Measurements from ENCODE around the gene RER1.
A peak's percentile ranks its signal among the peaks of the same experiment; 100 is the strongest.

RER1 gene

DNA sequence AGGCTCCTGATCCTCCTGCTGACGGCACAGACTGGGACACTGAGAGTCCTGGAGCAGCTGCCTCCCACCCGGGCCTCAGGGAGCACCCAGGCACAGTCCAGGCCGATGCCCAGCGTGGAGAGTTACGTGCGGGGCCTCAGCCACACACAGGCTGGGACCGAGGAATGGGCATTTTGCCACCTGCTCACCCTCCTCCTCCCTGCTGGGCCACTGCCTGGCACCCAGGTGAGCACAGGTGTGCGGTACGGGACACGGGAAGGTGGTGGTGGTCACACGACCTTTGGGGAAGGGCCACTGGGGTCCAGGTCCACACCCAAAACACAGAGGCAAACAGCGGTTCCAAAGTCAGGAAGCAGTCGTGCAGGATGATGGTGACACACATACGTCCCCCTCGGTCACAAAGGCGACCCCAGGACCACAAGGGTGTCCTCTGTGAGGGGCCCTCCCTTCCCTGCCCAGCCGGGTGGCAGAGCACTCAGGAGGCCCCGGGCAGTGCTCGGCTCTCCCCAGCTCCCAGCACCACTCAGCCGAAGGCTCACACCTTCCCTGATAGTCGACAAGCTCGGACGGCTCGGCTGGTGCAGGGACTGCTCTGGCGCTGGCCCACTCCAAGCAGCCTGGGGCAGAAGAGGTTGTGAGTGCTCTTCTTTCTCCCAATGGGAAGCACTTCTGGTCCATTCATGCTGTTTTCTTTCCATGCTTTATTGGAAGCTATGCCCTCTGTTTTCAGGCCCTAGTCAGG lies 14.5 kb upstream of the RER1 start:
- no peak for DNase-seq

DNA sequence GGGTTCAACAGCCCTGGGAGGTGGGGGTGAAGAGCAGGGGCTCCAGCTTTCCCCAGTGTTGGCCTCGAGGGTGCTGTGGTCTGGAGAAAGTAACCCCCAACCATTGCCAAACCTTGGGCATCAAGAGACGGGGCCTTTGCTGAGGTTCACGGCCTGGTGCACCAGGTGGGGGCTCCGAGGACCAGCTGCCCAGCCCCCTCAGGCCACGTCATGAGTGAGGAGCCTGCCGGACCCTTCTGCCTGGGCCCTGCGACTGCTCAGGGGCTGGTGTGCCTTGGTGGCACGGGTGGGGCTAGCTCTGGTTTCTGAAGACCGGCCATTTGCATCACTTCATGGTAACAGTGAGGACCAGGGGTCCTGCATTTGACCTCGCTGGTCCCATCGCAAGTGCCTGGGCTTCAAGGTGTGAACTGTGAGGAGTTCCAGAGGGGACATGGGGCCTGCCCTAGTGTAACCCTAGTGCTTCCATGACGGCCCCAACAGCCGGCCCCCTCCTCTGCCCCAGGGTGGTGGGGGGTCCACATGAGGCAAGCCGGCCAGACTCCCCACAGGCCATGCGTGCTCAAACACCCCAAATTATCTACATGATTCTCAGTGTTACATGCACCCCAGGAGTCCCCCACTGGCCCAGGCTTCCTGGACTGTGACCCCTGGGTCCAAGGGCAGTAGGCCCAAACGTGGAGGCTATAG lies 13.7 kb upstream of the RER1 start:
- no peak for DNase-seq

DNA sequence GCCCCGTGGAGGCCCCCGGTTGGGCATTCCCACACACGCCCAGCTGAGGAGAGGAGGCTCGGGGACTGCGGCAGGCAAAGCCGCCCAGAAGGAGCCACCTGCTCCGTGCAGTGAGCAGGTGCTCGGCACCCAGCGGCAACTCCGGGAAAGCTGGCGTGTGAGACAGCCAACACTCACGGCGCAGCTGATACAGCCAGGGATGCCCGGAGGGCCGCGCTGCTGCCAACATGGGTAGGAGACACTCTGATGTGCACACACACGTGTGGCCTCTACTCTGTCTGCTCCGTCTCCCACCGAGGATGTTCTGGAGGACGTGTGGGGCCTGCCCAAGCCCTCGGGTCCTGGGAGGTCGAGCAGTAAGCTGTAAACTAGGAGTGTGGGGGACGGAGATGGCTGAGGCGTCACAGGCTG lies 13.2 kb upstream of the RER1 start:
- DNase-seq: no peak

DNA sequence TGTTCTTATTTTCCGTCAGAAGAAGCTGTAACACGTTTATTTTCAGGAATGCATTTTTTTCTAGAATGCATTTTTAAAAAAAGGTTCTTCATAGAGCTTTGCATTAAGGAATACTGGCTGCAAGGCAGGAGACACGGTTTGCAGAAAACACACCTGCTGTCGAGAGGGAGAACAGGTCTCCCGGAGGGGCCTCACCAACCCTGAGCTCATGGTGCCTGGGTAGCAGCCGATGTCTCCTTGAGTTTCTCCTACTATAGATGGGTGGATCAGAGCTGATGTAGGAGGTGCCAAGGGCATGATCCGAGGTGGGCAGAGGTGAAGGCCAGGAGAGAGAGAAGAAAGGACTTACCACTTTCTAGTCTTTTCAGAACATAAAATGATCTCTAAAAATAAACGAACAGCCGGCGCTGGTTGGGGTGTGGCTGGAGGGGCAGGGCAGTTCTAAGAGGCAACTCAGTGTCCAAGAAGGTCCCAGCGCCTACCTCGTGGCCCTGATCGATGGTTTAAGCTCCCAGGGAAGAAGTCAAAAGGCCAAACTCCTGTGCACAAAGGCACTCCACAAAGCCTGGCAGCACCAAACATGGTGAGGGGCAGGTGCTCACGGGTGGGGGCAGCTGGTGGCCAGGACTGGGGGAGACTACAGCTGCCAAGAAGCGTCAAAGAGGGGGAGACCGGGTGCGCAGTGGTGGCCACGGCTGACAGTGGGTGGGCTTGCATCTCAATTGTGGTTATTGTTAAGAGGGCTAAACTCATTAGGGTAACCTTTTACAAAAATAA lies 12.5 kb upstream of the RER1 start:
- no peak for DNase-seq

DNA sequence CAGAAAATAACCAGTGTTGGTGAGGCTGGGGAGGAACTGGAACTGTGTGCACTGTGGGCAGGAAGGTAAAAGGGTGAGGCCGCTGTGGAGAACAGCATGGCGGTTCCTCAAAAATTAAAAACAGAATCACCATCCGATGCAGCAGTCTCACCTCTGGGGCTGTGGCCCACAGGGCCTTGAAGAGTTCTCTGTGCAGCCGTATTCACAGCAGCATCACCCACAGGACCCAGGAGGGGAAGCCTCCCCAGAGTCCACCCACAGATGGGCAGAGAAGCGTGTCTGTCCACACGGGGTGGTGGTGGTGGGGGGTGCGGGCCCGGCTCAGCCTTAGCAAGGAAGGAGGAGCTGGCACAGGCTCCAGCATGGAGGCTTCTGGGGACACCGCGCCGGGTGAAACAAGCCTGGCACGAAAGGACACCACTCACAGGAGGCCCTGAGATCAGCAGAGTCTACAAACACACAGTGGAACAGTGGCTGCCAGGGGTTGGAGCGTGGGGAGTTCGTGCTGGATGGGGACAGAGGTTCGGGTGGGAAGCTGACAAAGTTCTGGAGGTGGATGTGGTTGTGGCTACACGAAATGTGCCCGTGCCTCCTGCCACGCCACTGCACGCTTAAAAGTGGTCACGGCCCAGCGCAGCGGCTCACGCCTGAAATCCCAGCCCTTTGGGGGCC lies 11.8 kb upstream of the RER1 start:
- no peak for DNase-seq

DNA sequence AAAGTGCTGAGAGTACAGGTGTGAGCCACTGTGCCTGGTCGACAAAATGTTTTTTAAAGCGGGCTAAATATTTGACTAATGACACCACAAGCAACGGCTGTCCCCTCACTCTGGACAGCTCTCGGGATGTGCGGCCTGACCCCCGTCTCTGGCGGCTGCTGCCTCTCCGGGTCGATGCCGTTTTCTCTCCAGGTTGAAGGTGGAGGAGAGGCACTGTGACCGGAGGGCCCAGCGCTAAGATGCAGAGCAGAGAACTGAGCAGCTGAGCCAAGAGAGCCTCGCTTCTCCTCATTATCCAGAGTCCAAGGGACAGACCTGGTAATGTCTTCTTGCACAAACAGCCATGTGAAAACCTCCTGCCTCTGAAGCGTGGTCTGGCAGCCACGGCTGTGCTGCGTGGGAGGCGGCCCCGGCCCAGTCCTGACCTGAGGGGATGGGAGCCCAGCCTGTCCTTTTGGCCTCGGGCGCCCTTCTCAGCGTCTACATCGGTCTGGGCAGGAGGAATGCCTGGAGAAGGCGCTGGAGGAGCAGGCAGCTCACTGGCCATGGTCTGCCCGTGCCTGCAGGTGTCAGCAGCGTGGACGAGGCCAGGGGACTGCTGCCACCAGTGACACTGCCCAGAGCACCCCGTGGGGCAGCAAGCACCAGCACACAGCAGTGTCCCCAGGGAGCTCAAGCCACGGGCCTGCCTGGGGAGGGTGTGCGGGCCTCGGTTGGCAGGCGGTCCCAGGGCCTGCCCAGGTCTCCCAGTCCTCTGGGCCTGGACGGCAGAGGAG lies 10.6 kb upstream of the RER1 start:
- no peak for DNase-seq

DNA sequence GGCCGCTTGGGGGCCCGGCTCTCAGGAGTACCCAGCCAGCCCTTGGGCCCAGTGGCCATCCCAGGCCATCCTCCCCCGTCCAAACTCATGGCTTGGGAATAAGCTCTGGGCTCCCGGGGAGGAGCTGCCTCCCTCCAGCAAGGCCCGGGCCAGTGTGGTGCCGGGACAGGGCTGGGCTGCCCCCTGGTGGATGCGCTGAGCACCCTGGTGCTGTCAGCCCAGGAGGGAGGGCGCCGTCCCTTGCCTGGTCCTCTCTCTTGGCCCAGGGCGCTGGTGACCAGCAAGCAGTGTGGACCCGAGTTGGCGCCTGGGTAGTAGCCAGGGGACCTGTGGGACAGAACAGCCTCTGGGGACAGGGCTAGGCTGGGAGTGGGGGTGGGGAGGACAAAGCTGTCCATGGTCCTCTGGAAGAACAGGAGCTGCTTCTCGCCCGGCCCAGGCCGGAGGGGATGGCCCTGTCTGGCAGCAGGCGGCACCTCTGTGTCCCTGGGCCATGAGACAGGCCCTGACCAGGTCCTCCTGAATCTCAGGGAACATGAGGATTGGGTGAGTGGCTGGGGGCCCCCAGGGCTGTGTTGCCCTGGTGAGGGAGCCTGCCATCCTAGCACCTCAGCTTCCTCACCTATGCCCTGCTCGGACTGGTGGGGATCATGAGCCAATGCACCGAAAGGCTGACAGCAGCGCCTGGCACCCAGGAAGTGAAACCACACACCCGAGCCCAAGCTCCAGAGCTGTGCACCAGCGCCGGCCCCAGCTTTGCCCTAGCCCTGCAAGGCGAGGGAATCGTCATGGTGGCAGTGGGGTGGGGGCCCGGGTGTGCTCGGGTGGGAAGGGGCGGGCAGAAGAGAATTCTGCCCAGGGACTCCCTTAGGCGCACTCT lies 9.7 kb upstream of the RER1 start:
- peak; percentile 77 for DNase-seq

DNA sequence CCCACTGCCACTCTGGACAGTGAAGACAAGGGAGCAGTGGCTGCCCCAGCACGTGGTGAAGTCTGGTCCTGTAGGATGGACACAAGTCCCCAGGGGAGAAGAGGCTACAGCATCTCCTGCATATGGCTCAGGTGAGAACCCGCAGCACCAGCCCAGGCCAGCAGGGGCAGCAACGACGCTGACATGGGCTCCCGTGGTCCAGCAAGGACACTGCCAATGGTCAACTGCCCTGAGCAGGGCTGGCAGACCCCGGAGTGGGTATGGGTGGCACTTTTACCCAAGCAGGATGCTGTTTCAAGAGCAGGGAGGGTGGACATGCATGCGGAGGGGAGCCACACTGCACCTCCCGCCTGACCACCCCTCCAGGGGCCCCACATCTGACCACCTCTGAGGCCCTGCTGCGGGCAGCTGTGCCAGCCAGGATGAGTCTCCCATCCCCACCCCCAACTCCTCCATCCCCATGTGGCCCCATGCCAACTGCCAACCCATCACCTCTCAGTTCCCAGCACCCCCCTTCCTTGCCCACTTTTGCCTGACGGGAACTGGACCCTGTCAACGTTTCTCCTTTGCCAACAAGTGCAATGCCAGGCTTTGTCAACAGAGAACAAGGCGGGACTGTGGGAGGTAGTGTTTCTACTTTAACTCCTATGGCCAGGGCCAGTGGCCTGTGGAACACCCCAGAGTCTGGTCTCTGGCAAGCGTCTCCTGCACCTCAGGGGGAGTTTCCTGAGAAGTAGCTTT lies 8.8 kb upstream of the RER1 start:
- DNase-seq: no peak

DNA sequence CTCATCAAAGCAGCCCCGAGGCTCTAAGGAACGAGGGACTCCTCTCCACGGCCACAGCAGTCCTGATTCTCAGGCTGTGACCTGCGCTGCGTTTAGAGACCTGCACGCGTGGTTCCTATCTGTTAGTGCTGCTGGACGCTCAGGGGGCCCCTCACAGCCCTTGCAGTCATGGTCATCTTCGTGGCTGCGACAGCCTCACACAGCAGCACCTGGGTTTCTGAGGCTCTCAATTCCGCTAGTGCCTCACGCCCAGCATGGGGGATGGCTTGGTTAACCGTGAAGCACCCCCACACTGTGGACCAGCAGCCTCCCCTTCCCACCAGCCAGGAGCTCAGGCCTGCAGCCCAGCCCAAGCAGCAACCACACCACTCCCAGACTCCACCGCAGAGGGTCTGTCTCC lies 8.1 kb upstream of the RER1 start:
- no peak for DNase-seq

DNA sequence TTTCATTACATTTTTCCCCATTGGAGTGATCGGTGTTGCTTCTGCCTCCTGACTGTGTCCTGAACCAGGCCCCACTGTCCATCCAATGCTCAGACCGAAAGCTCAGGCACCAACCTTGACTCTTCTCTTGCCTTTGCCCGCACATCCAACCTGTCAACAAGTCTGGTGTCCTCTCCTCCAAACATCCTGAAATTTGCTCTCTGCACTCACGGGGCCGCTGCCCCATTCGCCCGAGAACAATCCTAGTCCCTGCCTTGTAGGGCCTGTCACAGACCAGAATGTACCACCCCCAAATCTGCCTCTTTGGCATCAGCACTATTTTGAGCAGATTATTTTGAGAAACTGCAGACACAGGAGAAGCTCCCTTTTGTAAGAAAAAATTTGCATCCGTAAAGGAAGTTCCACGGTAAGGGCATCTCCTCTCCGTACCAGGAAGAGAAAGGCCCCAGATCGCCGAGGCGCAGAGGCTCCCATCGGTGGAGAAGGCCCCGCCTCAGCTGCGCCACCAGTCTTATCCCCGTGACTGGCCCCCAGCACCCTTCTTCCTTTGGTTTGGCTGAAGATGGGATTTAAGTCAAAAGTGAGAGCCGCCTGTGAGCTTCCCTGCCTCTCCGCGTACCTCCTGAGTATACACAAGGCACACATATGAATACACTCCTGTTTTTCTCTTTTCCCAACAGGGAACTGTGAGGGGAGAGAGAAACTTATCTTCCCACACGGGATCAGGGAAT lies 7.3 kb upstream of the RER1 start:
- DNase-seq: no peak

DNA sequence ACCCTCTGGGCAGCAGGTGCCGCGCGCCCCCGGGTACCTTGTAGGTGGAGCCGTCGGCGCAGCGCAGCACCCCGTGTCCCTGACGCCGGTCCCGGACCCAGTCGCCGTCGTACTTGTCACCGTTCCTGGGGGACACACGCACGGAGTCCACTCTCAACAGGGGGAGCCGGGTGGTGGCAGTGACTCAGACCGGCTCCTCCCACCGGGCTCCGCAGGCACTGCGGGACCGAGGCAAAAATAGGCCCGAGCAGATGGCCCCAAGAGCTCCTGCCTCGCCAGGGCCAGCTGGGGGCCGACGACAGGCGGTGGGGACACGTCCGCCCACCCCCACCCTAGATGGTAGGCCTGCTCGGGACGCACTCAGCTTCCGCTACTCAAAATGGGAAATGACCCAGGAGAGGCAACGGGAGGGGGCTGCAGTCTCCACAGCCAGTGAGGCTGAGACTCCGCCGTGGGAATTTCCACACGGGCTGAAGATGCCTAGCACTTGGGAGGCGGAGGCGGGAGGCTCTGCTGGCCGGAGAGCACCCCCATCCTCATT lies 6.6 kb upstream of the RER1 start:
- DNase-seq: no peak

DNA sequence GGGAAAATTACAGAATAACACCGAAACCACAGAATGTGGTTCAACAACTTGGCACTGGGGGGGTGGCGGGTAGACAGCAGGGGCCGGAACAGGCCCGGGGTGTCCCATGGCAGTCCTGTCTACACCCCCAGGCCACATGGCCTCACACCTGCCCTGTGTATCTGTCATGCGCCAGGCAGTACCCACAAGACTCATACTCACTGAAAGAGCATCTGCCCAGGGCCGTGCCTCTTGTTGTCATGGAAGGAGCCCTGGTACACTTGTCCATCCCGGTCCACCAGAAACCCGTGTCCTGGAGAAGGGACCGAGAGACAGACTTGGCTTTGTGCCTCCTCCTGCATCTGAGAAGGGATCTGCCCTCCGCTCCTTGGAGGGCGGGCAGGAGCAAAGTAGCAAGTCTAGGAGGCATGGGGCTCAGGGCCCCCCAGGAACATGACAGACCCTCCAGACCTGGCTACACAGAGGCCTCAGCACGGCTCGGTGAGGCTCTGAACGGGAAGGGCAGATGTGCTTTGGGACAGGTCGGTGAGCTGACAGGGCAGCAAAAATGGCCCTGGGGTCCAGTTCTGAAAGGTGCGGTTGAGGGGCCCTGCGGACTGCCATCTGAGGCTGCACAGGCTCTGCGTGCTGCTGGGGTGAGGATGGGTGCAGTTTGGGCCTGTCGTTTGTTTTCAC lies 5.9 kb upstream of the RER1 start:
- no peak for DNase-seq

DNA sequence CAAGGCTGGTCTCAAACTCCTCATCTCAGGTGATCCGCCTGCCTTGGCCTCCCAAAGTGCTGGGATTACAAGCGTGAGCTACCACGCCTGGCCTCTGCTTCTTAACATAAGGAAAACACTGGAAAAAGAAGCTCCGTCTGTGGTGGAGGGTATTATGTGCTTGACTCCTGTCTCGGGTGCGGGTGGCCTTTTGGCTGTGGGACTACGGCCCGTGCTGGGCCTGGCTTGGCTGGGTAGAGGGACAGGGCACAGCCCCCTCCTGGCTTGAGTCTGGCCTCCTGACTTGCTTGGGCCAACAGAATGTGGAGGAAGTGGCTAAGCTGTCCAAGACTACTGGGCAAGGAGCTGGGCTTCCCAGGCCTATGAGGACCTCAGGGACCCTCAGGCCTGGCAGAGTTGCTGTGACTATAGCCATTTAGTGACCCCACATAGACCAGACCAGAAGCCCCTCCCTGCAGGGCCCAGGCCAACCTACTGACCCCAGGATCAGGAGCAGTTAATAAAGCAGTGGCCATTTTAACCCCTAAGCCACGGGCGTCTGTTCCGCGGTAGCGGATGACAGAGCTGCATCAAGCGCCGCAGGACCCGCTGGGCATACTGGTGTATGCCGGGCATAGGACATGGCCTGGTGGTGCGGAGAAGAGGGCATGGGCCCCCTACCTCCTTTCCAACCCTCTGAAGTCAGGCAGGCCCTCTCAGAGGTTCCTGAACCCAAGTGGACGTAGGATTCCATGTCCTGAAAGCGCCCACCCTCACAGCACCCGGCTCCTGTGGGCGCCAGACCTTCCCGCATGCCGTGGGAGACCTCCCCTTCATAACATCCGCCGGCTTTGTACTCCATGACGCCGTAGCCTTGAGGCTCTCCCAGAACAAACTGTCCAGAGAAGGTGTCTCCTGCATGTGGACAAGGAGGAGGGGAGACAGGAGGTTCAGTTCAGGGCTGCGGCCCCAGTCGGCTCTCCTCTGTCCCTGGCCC lies 4.7 kb upstream of the RER1 start:
- no peak for DNase-seq

DNA sequence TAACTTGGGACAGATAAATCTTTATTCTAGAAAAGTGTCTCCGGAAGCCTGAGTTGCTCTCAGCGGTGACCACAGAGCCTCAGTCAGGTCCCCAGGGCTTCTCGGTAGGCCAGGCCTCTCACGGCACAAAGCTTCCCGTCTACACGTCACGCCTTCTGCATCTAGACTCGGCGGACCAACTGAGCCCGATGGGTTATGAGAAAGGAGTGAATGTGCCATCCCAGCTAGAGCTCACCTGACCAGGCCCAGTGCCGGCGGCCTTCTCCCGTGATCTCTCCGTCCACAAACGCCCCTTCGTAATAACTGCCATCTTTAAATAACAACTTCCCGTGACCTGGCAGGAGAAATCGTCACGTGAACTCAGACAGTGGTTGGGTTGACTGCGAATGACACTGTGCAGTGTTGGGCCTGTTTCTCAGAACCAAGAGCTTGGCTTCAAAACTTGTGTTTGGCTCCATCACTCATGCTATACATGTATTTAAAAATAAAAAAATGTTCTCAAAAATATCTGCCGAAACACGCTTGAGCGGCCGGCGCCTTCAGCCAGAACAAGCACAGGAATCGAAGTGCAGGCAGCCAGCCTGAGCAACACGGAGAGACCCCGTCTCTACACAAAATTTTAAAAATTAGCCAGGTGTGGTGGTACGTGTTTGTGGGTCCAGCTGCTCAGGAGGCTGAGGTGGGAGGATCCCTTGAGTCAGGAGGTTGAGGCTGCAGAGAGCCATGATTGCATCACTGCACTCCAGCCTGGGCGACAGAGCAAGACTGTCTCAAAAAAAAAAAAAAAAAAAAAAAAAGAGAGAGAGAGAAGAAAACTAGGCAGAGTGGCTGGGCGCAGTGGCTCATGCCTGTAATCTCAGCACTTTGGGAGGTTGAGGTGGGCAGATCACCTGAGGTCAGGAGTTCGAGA lies 3.4 kb upstream of the RER1 start:
- no peak for DNase-seq

DNA sequence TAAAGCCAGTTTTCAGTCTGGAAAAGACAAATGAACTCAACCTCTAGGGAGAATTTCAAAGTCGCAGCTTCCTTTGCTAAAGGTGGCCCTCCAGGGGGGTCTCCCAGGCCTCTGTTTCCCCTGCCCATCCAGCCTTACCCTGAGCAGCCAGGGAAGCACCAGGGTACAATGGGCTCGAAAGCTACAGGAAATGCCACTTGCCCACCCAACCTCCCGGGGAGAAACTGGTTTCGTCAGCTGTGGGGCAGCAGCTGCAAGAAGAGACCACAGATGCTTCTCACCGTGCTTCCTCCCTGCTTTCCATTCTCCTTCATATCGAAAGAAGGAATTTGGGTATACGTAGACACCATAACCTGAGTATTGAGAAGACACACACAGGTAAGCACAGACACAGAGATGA lies 2.0 kb upstream of the RER1 start:
- DNase-seq: no peak

DNA sequence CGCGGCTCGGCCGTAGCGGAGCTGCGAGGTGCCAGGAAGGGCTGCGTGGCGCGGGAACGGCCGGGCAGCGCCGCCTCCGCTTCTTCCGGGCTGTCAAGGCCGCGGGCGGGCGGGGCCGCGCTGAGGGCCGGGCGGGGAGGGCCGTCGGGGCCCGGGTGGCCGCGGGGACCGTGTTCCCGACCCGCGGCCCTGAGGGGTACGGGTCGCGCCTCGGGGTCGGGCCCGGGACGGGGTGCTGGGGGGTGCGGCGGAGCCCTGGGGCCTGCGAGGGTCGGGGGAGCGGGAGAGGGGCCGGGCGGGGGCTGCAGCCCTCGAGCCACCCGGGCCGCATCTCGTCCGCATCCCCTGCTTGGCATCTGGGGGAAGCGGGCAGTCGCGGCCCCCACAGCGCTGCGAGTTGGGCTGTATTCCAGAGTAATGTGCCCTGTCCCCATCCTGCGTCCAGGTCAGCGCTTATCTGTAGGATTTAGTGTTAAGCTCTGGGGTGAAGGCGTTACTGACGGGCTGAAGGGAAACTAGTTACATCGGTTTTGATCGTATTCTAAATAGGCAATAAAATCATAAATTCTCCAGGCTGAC lies 379 bp downstream of the RER1 start:
- DNase-seq: no peak

All from stimulated activated CD4-positive, alpha-beta T cell treated with anti-CD3 and anti-CD28 coated beads, Interleukin-4, amount 100 ng/mL, for 24 hours (primary cell).